GM15510 (cell line): ENCODE results near the gene AHCYL1.

Experiments used
- POLR2A ChIP-seq: IDR thresholded peaks from 3 replicates; pipeline ENCODE4 v1.6.1; 2011; ENCODE audit warnings: borderline replicate concordance; ENCODE audit not compliant: insufficient read length; ENCODE audit errors: extremely low read depth

The AHCYL1 gene

GRCh38 chr1:110004583-110004982 is 20.0 kb downstream of the AHCYL1 start:
- no peak for TF ChIP-seq POLR2A

DNA sequence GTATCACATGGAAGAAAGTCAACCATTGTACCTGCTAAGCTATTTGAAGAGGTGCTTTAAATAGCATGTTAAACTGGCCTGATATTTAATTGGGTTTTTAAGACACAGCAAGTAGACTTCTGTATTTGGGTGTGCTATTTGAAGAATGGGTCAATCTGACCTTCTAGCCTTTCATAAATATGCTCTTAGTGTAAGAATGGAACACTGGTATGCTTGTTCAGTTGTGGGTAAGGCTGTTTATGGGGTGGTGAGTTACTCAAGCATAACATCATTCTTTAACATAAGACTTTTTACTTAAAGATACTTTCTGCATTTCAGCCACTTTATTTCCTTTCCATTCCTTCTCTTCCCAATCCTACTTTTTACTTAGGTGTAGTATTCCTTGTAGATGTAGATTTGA is 21.4 kb downstream of the AHCYL1 start:
- no peak for TF ChIP-seq POLR2A

- TF ChIP-seq POLR2A, result no peak
These were observed 22.0 kb downstream of the AHCYL1 start for GRCh38 chr1:110006516-110006915.

DNA sequence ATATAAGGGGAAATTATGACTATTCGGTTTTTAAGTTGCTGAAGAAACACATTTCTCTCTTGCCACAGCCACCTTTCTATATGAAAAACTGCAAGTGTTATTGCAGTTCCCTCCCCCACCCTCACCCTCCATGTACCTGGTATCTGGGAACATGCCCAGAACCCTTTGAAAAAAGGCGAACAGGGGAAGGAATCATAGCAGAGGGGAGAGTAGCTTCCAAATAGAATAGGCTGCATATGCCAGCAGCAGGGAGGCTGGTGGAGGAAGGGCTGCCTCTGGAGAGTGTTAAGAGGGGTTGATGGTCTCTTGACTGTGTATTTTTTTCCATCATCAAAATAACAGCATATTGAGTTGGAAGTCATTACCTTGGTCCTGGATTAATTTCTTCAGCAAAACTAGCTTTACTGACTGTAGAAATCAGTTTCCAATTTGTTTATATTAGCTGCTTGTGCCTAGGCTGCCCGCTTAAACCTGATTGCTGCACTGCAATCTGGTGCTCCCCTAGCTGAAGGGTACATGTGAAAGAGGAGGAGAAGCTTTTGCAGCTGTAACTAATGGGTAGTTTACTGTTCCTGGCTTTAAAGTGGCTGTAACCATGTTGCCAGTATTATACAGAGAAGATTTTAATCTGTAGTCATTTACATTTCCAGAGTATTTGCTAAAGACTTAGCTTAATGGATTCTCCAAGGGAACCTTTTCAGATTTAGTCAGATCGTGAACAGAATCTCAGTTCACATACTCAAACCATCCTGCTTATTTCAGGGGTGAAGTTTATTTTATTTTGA is 22.7 kb downstream of the AHCYL1 start:
- TF ChIP-seq POLR2A, result no peak

DNA sequence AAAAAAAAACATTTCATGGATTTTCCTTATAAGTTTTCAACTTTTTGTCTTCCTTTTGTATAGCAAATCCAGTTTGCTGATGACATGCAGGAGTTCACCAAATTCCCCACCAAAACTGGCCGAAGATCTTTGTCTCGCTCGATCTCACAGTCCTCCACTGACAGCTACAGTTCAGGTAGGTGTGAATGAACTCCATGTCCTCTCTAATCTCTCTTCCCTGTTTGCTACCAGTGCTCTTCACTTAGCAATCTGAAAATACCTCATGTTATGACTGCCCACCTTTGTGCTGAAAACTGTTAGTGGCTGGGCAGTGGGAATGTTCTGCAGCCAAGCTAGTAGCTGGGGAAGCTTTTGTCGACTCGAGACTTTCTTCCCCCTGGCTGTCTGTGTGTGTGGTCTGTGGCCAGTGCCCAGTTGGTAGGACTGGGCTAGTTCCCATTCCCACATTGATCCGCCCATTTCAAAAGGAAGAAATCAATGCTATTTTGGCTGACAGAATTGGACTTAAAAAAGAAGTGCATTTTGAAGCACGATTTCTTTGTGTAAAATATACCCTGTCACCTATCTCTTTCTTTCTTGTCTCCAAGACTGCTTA is 24.5 kb downstream of the AHCYL1 start:
- TF ChIP-seq POLR2A, result no peak

GRCh38 chr1:110011527-110012041 is 27.0 kb downstream of the AHCYL1 start:
- no peak for TF ChIP-seq POLR2A

GRCh38 chr1:110012100-110012780 is 27.7 kb downstream of the AHCYL1 start:
- no peak for TF ChIP-seq POLR2A

- no peak for TF ChIP-seq POLR2A
These were observed 33.2 kb downstream of the AHCYL1 start for GRCh38 chr1:110017792-110018191.

DNA sequence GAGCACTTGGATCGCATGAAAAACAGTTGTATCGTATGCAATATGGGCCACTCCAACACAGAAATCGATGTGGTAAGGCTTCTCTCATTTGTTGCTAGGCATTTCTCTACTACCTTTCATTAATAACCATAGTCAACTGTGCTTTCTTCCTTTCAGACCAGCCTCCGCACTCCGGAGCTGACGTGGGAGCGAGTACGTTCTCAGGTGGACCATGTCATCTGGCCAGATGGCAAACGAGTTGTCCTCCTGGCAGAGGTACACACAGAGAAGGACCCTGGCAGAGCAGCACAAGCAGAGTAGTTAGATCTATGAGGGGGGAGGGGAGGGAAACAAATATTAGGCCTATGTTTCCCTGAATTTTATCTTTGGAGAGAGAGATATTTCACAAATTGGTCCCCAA is 33.8 kb downstream of the AHCYL1 start:
- TF ChIP-seq POLR2A, result no peak

DNA sequence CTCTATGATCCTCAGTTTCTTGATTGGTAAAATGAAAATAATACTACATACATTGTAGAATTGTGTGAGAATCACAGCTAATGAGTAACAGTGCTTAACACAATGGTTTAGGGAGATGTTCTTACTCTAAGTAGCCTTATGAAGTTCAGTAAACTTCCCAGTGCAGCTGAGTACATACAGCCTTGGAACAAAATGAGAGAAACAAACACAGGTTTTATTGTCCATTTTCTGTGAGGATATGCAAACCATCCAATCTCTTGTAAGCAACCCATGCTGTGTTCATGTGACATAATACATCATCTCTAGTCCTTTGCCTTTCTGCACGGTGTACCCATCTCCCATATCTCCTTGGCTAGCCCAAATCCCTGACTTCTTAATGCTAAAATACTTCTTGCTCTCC is 35.2 kb downstream of the AHCYL1 start:
- no peak for TF ChIP-seq POLR2A

DNA sequence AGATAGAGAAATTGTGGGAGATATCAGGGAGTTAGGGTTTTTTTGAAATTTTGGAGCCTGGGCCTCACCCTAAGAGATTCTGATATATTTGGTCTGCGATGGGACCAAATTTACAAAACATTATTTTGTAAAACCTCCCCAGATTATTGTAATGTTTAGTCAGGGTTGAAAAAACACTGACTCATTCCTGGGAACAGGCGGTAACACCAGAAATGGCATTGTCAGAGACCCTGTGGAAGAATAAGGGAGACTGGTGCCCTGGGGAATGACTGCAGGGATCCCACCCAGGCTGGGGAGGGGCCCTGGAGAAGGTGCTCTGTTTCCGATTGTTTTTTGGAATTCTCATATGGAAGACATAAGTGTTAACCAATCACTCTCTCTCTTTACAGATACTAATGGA is 36.7 kb downstream of the AHCYL1 start:
- no peak for TF ChIP-seq POLR2A

GRCh38 chr1:110024613-110025012 is 40.0 kb downstream of the AHCYL1 start:
- TF ChIP-seq POLR2A, result no peak

GRCh38 chr1:110032327-110032726 is 47.8 kb downstream of the AHCYL1 start:
- no peak for TF ChIP-seq POLR2A

DNA sequence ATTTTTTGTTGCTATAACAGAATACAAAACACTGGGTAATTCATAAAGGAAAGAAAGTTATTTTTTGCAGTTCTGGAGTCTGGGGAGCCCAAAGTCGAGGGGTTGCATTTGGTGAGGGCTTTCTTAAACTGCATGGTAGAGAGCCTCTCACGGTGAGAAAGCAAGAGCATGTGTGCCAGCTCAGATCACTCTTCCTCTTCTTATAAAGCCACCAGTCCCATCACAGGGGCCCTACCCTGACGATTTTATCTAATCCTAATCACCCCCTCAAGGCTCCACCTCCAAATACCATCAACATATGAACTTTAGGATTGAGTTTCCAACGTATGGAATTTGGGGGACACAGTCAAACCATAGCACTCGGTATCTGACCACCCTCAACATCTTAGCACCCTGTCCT is 48.9 kb downstream of the AHCYL1 start:
- no peak for TF ChIP-seq POLR2A

DNA sequence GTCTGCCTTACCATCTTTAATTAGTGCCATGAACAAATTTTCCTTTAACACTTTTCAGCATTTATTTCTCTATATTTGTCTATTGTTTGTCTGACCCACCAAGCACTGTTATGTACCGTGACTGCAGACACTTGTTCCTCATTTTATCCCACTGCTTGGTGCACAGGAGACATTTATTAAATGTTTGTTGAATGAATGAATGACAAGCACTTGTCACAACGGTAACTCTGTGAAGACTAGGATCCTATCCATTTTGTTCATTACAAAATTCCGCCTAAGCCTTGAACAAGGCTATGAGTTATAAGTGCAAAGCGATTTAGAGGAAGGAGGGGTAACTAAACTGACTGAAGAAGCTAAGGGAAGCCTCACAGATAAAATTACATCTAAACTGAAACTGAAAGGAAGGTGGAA is 49.5 kb downstream of the AHCYL1 start:
- TF ChIP-seq POLR2A, result no peak
